Astrocyte of the cerebellum (primary cell): ENCODE results near the gene PDZD2.

Experiments used
- DNase-seq: peaks from one replicate; pipeline ENCODE4 v3.0.0-alpha.2; 2011; ENCODE audit warnings: low read depth
- H3K4me3 ChIP-seq: 2 replicates; pipeline ENCODE4 v1.5.1; 2011; ENCODE audit warnings: mild to moderate bottlenecking, low read depth, low read length, moderate library complexity
- in situ Hi-C: cut with HindIII; loops from 2 replicates; pipeline ENCODE4 v1.10.0; 2017; ENCODE audit warnings: low sequenced_read_pairs
- TF ChIP-seq, protein P1 (sequence below): IDR thresholded peaks from 2 replicates; pipeline ENCODE4 v1.5.1; 2012; ENCODE audit warnings: low read length, low read depth, moderate library complexity, mild to moderate bottlenecking; ENCODE audit errors: missing control alignments

The PDZD2 gene

DNA sequence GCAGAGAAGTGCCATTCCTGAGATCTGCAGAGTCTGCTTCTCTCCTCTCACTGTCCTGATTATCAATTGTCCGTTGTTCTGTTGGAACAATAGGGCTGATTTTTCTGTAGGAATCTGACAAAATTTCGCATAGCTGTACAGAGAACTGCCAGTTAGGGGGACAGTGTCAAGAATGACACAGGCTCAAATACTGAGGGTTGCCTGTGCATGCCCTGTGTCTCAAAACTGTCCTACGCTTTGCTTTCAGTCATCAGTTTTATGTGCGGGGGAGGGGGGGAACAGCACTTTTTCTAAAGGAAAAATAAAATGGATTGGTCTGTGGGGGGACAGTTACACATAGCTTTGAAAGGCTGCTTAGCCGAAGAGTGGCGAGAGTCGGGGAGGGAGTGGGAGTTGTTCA is 248.6 kb downstream of the PDZD2 start:
- TF ChIP-seq, protein P1, sequence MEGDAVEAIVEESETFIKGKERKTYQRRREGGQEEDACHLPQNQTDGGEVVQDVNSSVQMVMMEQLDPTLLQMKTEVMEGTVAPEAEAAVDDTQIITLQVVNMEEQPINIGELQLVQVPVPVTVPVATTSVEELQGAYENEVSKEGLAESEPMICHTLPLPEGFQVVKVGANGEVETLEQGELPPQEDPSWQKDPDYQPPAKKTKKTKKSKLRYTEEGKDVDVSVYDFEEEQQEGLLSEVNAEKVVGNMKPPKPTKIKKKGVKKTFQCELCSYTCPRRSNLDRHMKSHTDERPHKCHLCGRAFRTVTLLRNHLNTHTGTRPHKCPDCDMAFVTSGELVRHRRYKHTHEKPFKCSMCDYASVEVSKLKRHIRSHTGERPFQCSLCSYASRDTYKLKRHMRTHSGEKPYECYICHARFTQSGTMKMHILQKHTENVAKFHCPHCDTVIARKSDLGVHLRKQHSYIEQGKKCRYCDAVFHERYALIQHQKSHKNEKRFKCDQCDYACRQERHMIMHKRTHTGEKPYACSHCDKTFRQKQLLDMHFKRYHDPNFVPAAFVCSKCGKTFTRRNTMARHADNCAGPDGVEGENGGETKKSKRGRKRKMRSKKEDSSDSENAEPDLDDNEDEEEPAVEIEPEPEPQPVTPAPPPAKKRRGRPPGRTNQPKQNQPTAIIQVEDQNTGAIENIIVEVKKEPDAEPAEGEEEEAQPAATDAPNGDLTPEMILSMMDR, result no peak
- DNase-seq, result no peak
- in situ Hi-C loops, result loop anchor here (5.0 kb wide), 1 partner anchor 60 kb away; no protein-coding TSS in a partner anchor
- H3K4me3 ChIP-seq, result no peak overlapping the region

DNA sequence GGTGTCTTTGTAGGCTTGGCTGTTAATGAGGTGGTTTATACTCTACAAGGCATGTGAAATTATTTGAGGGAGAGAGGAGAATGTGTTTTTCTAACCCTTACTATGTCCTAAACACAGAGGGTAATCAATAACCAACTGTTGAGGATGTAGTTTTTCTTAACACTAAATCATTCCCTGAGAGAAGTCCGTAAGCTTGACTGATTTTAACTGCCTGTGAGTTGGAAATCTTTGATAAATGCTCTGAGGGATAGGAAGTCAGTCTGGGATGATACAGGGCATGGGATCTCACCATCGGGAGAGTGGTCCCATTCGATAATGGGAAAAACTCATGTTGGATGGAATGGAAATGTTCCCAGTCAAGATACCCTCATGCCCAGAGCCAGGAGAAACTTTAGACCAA is 249.6 kb downstream of the PDZD2 start:
- DNase-seq, result no peak
- no peak overlapping the region for H3K4me3 ChIP-seq
- in situ Hi-C loops, result loop anchor here (5.0 kb wide), 1 partner anchor 61 kb away; no protein-coding TSS in a partner anchor
- TF ChIP-seq, protein P1, result no peak

DNA sequence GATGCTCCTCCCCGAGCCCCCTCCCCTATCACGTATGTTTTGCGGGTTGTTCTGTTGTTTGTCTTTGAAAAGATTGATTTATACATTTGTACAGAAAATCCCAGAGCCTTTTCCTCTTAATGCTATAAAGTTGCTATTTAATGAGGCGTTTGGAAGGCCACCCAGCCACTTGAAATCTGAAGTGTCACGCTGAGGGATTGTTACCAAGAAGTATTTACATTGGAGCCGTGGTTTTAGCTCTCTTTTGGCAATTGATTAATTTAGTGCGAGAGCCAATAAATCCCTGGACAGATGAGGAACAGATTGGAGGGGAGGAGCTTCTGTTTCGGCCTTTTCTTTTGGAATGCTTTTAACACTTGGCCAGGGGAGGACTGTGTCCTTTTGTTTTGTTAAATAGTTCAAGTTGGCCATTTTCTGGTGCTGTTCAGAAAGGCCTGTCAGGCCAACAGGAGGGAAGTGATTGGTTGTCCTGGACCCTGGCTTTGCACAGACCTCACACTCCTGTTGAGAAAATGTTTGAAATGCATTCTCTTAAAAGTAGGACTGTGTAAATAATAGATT is 250.2 kb downstream of the PDZD2 start:
- TF ChIP-seq, protein P1, result no peak
- in situ Hi-C loops, result loop anchor here (5.0 kb wide), 1 partner anchor 62 kb away; no protein-coding TSS in a partner anchor
- H3K4me3 ChIP-seq, result no peak overlapping the region
- no peak for DNase-seq

DNA sequence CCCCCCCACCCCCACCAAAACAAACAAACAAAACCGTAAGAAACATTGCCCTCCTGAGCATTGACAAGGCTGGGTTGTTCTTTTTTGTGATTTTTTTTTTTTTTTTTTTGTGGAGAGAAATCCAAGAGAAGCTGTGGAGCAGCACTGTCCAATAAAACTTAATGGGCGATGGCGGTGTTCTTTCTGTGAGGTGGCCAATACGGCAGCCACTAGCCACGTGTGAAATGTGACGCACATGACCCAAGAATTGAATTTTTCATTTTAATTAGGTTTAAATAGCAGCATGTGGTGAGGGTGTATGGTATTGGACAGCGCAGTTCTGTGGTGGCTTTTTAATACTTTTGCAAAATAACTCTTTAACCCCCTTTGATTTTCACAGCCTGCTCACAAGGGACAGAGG is 251.1 kb downstream of the PDZD2 start:
- TF ChIP-seq, protein P1, result no peak
- no peak overlapping the region for H3K4me3 ChIP-seq
- in situ Hi-C loops, result no loop called here
- no peak for DNase-seq

DNA sequence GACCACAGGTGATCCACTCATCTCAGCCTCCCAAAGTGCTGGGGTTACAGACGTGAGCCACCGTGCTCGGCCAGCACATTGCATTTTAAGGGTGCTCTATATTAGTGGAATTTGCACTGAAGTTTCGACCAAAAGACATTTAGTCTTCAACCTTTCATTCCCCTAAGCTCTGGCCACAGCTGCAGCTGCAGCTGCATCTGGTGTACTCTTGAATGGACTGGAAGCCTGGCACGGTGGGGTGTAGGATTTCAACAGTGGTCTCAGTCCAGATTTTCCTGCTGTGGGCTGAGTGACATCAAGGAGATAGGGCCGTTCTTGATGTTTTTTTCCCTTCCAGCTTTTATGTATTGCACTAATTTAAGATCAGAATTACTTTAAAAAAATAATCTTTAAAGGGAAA is 255.2 kb downstream of the PDZD2 start:
- in situ Hi-C loops, result no loop called here
- no peak for DNase-seq
- H3K4me3 ChIP-seq, result no peak overlapping the region
- TF ChIP-seq, protein P1, result no peak

DNA sequence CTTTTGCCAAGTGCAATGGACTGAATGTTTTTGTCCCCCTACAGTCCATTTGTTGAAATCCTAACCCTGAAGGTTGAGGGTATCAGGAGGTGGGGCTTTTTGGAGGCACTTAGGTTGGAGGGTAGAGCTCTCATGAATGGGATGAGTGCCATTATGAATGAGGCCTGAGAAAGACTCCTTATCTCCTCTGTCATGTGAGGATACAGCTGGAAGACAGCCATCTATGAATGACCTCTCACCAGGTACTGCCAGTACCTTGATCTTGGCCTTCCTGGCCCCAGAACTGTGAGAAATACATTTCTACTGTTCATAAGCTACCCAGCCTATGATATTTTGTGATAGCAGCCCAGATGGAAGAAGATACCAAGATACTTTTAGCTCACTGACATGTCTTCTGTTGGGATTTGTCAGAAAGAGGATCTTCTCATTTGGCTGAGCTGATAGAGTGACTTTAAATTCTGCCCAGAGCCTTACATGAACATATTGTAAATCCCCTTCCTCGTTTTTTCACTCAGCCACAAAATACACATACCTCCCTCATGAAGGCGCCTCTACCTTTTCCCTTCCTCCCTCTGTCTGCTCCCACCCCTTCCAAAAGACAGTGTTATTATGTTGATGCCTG is 256.4 kb downstream of the PDZD2 start:
- in situ Hi-C loops, result no loop called here
- TF ChIP-seq, protein P1, result no peak
- DNase-seq, result no peak

More for the DNA sequence above, 256.4 kb downstream of the PDZD2 start:
- no peak overlapping the region for H3K4me3 ChIP-seq
